ENCODE data around the gene OR5M8. TPM values are rescaled to one million over a fixed set of nuclear protein-coding genes. Genes with fewer than 3 reads are reported as not detected.

Gene OR5M8
- not detected in 2 replicates for total RNA-seq

GRCh38 chr11:56491270-56491669 lies at the start of gene OR5M8:
Gene OR5M8 (minus strand): TSS chr11:56491370. CDS start chr11:56491370, 0 bp downstream.

GRCh38 chr11:56473252-56473651 lies 17.9 kb downstream of the OR5M8 start, which contains the start of gene OR5M3:
Gene OR5M3 (minus strand): TSS chr11:56473352. CDS start chr11:56470497, 2,855 bp downstream.

Other genes with a start within 250 kb of the OR5M8 start
- not detected in 2 replicates for gene OR5T3, start 239.1 kb downstream of the OR5M8 start, total RNA-seq
- gene OR5T1, start 217.2 kb downstream of the OR5M8 start, total RNA-seq, result not detected in 2 replicates
- gene OR8H1, start 199.1 kb downstream of the OR5M8 start, total RNA-seq, result not detected in 2 replicates
- not detected in 2 replicates for gene OR8K3, start 176.2 kb downstream of the OR5M8 start, total RNA-seq
- not detected in 2 replicates for gene OR8K1, start 145.3 kb downstream of the OR5M8 start, total RNA-seq
- gene OR8J1, start 137.1 kb downstream of the OR5M8 start, total RNA-seq, result not detected in 2 replicates
- gene OR8U1, start 115.7 kb downstream of the OR5M8 start, total RNA-seq, result not detected in 2 replicates
- gene OR5AL1, start 78.7 kb downstream of the OR5M8 start, total RNA-seq, result not detected in 2 replicates
- not detected in 2 replicates for gene OR5M3, start 18.0 kb downstream of the OR5M8 start, total RNA-seq
- gene OR5M11, start 51.9 kb upstream of the OR5M8 start, total RNA-seq, result not detected in 2 replicates
- gene OR5M10, start 86.4 kb upstream of the OR5M8 start, total RNA-seq, result not detected in 2 replicates
- not detected in 2 replicates for gene OR5M1, start 123.5 kb upstream of the OR5M8 start, total RNA-seq
- not detected in 2 replicates for gene OR5AP2, start 151.1 kb upstream of the OR5M8 start, total RNA-seq
- gene OR5AR1, start 172.3 kb upstream of the OR5M8 start, total RNA-seq, result not detected in 2 replicates
- not detected in 2 replicates for gene OR9G1, start 207.7 kb upstream of the OR5M8 start, total RNA-seq

Data from myometrial cell (primary cell).